ENCODE data around the gene TENM3. TPM values are rescaled to one million over a fixed set of nuclear protein-coding genes. Genes with fewer than 3 reads are reported as not detected.
"Not testable (repeated sequence)": the region's sequence is repeated elsewhere in the genome, so short reads cannot be mapped to it uniquely, and the experiment has no call there.

Gene TENM3
- total RNA-seq, 3 donors from 2014 or later = 0.58 to 19.2 (median 0.70) TPM

DNA sequence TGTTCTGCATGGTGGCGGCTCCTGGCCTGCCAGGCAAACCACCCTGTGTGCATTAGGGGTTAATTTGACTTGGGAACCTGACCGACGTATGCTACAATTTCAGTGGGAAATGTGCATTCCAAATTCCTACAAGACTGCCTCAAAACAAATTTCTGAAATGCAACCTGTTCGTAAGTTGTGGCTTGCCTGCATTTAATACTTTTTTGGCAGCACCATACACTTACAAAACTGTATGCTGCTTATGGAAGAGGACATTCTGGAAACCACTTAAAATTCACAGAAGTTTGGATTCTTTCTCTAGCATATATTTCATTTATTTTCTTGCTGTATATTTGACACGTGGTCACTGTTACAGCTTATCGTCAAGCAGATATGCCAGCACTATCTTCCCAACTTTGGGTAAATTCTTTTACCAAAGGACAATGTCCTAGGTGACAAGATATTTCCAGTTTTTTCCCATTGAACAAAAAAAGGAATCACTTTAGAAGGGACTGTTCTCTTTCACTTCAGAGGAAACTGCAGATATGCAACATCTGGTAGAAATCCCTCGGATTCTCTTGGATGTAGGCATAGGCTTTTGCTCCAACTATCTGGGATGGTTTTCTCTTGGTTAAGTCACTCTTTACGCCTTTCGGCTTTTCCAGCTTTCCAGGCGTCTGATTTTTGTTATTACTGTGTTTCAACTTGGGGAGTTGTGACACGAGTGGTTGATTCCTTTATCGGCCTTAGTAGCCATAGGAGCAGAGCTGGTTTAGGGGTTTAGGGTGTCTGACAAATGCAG, 9.7 kb upstream of the TENM3 start:
- Histone ChIP-seq H3K4me3 (no peak overlapping the region), H3K4me1 (ENCODE audit: low read depth) (no peaks in the 10 kb centered on the region), H3K9me3 (no peaks in the 10 kb centered on the region), H3K36me3 (ENCODE audit: low read depth) (no peaks in the 10 kb centered on the region)
- no peak for ATAC-seq
- no peak for TF ChIP-seq CTCF (IDR thresholded peaks at IDR 0.05)
- intact Hi-C loops (cut with DNase I, micrococcal nuclease) = no loop called here
- no peak for DNase-seq

- H3K4me1 ChIP-seq (ENCODE audit: low read depth) = no peaks in the 10 kb centered on the region
- no peak for TF ChIP-seq CTCF (IDR thresholded peaks at IDR 0.05)
- no peak for DNase-seq
Measured at GRCh38 chr4:182235021-182235795, 8.0 kb upstream of the TENM3 start.

DNA sequence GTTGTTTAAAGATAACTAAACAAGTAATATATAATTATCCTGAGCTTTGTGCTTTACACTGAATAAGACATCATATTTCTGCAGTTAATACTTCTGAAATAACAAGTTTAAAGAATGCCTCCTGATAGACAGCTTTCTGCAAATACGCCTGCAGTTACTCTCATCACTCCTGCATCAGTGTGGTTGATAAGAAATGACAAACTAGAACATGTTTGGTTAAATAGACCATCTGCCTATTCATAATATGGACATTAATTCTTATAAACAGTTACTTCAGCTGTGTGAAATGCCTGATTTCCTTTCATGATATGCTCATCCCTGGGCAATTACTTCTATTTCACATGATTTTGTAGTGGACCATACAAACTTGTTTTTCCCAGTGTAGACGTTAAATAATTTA, 7.0 kb upstream of the TENM3 start:
- TF ChIP-seq CTCF (IDR thresholded peaks at IDR 0.05) = no peak
- Histone ChIP-seq H3K9me3 (no peaks in the 10 kb centered on the region), H3K4me3 (no peak overlapping the region), H3K36me3 (ENCODE audit: low read depth) (no peaks in the 10 kb centered on the region), H3K4me1 (ENCODE audit: low read depth) (no peaks in the 10 kb centered on the region)
- ATAC-seq = no peak
- intact Hi-C loops (cut with DNase I, micrococcal nuclease) = no loop called here
- no peak for DNase-seq

More at GRCh38 chr4:182235021-182235795, 8.0 kb upstream of the TENM3 start:
- Histone ChIP-seq H3K36me3 (ENCODE audit: low read depth) (no peaks in the 10 kb centered on the region), H3K9me3 (no peaks in the 10 kb centered on the region), H3K4me3 (no peak overlapping the region)
- intact Hi-C loops (cut with DNase I, micrococcal nuclease) = no loop called here
- ATAC-seq = no peak

DNA sequence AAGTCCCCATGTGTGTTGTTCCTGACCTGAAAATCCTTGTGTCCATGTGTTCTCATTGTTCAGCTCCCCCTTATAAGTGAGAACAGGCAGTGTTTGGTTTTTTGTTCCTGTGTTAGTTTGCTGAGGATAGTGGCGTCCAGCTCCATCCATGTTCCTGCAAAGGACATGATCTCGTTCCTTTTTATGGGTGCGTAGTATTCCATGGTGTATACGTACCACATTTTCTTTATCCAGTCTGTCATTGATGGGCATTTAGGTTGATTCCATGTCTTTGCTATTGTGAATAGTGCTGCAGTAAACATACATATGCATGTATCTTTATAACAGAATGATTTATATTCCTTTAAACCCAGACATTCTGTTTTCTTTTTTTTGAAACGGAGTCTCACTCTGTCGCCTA, 6.2 kb upstream of the TENM3 start:
- intact Hi-C loops (cut with DNase I, micrococcal nuclease); DNase-seq; H3K4me1 ChIP-seq (ENCODE audit: low read depth); H3K9me3 ChIP-seq; H3K4me3 ChIP-seq; H3K36me3 ChIP-seq (ENCODE audit: low read depth); ATAC-seq: not testable (repeated sequence)

GRCh38 chr4:182238355-182238931, 4.8 kb upstream of the TENM3 start:
- DNase-seq (no peak), ATAC-seq (no peak)
- intact Hi-C loops (cut with DNase I, micrococcal nuclease) = no loop called here
- H3K36me3 ChIP-seq (ENCODE audit: low read depth) = no peaks in the 10 kb centered on the region
- TF ChIP-seq CTCF (IDR thresholded peaks at IDR 0.05) = no peak
- no peak overlapping the region for H3K4me3 ChIP-seq
- no peaks in the 10 kb centered on the region for H3K9me3 ChIP-seq
- H3K4me1 ChIP-seq (ENCODE audit: low read depth) = no peaks in the 10 kb centered on the region

All from mucosa of descending colon (tissue), 3 donors.